HG03045 (cell line): ENCODE data around the gene ODAD2.
A peak's percentile ranks its signal among the peaks of the same experiment; 100 is the strongest.
"Not testable (repeated sequence)": the region's sequence is repeated elsewhere in the genome, so short reads cannot be mapped to it uniquely, and the experiment has no call there.

Experiments used
- ATAC-seq: cut with Tn5 transposase; IDR thresholded peaks from one replicate; pipeline ENCODE4 v1.9.1; 2021; ENCODE audit warnings: mild to moderate bottlenecking, moderate library complexity; ENCODE audit not compliant: unreplicated experiment

The ODAD2 gene

GRCh38 chr10:27969931-27970330, 28.9 kb downstream of the ODAD2 start:
- not testable (repeated sequence) for ATAC-seq

- no peak for ATAC-seq
Observed at GRCh38 chr10:27959093-27959715, 39.7 kb downstream of the ODAD2 start.

DNA sequence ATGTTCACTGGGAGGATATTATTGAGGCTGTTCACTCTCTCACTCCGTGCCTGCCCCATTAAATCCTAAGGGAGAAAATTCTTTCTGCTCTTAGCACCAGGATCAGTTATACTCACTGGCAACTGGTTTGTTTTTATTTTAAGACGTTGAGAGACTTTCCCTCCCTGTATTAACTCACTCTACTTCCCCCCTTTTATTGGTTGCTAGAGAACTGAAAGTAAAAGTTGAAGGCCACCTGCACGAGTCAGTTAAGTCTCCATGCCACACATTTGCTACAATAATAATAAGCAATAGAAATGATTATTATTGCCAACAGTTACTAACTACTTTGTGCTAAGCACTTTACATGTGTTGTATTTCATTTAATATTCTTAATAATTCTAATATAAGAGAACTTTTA, 40.5 kb downstream of the ODAD2 start:
- ATAC-seq = peak; percentile 59

- ATAC-seq = no peak
Observed at GRCh38 chr10:27950242-27950564, 48.7 kb downstream of the ODAD2 start.

DNA sequence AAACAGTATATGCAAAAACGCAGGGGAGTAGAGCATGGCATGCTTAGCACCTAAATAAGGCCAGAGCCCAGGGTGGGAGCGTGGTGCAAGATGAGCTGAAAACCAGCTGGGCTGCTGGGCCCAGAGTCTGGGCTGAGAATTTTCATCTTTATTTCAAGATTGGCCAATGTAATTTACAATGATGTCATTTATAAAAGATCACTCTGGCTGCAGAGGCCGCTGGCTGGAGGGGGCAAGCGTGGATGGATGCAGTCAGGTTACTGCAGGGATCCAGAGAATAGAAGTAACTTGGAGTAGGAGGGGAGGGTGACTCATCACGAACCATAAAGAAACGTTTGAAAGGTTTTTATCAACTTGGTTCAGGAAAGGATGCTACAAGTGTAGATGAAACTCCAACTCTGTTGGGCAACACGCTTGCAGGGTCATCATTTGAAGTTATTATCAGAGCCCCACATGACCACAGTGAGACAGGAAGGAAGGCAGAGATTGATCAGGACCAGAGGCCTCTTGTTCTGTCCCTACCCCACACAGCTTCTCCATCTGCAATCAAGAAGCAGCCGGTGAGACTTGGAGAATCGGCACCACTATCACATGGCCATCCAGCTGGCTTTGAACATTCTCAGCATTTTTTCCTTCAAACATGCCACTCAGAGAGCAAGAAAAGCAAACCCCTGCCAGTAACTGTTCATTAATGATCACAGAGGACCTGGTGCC, 49.2 kb downstream of the ODAD2 start:
- ATAC-seq = no peak

- no peak for ATAC-seq
Observed at GRCh38 chr10:27948186-27948585, 50.7 kb downstream of the ODAD2 start.

GRCh38 chr10:27947540-27947939, 51.3 kb downstream of the ODAD2 start:
- no peak for ATAC-seq

DNA sequence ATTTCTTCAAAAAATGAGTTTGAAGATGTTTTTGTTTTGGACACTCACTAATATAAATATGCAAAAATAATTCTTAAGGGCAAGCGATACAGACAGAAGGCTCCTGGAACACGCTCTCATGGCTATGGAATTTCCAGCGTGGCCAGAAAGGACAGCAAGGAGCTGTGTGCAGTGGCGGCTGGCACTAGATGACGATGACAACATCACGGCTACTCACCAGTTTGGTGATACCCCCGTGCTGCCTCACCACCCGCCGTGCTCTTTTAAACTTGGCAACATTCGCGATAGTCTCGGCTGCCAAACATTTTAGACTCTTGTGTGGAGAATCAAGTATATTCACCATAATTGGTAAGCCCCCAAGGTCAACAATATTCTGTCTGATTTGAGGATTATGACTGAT, 54.9 kb downstream of the ODAD2 start:
- no peak for ATAC-seq

GRCh38 chr10:27914888-27915287, 84.0 kb downstream of the ODAD2 start:
- no peak for ATAC-seq

DNA sequence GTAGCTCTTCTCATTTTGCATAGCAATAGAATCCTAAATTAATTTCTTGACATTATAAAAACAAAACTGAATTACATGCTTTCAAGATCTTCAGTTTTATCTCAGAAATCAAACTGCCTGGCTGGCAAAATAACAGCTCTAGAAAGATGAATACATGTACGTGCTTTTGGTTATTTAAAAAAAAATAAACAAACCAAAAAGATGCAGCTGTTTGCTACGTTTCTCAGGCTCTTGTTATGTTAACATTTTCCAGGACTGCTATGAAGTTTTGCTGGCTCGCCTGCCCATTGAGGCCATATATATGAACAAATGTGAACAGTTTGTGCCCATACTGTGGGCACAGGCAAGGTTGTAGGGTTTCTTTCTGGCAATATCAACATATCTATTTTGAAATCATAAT, 86.6 kb downstream of the ODAD2 start:
- no peak for ATAC-seq

GRCh38 chr10:27911539-27911938, 87.3 kb downstream of the ODAD2 start:
- no peak for ATAC-seq

DNA sequence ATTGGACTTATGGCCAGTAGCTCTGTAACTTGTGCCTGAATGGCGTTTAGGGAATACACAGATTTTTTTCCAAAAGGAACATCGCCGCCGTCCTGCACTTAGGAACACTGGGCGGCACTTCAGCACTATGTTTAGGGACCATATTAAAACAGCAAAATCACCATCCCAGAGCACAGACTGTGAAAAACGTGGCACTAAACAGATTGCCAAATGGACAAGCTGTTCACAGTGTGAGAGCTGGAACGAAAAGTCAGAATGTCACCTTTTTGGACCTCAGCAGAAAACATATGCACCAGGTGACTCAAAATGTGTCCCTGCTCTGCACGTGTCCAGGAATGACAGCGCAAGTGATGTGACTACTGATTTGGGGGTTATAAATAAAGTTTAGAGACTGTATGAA, 87.9 kb downstream of the ODAD2 start:
- no peak for ATAC-seq

- ATAC-seq = no peak
Observed at GRCh38 chr10:27908231-27908630, 90.6 kb downstream of the ODAD2 start.

GRCh38 chr10:27899485-27899884, 99.4 kb downstream of the ODAD2 start:
- ATAC-seq = not testable (repeated sequence)

DNA sequence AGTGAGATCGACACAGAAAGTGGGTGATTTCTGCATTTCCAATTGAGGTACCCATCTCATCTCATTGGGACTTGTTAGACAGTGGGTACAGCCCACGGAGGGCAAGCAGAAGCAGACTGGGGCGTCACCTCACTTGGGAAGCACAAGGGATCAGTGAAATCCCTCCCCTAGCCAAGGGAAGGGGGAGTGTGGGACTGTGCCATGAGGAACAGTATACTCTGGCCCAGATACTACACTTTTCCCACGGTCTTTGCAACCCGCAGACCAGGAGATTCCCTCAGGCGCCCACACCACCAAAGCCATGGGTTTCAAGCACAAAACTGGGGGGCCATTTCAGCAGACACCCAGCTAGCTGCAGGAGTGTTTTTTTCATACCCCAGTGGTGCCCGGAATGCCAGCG, 99.8 kb downstream of the ODAD2 start:
- no peak for ATAC-seq

- ATAC-seq = no peak
Observed at GRCh38 chr10:27893358-27893954, 105.4 kb downstream of the ODAD2 start.

DNA sequence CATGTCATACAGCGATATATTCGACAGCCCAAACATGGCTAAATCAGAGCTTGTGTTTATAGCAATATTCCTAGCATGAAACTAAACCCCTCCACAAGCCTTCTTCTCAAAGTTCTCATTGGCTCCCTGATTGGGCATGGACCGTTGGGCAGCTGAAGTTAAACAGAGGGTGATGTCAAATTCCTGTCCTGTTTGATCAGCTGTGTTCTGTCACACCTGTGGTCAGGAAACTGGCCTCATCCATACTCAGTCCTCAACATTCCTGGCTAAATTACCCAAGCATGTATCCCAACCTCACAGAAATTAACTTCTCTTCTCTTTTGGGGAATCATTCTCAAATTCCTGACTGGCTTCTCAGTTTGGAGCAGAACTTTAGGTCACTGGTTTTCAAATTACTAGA, 107.9 kb downstream of the ODAD2 start:
- ATAC-seq = no peak

DNA sequence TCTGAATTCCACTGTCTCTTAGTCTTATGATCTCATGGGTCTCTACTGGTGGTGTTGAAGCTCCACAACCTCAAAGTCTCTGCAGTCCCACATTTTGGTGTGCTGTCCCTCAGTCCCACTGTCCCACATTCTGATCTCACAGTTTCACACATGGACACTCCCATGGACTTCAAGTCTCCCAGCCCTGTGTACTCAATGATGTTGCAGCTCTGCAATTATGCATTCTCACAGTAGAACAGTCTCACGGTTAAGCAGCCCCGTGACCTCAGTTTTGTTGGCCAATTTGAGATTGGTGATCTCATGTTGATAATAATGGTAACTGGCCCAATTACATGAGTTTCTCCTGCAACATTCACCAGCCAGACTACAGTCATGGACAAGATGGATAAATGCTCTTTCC, 109.4 kb downstream of the ODAD2 start:
- no peak for ATAC-seq

GRCh38 chr10:27884185-27884641, 114.7 kb downstream of the ODAD2 start:
- ATAC-seq = no peak

- no peak for ATAC-seq
Observed at GRCh38 chr10:27878281-27878680, 120.6 kb downstream of the ODAD2 start.

- no peak for ATAC-seq
Observed at GRCh38 chr10:27865221-27865635, 133.7 kb downstream of the ODAD2 start.

- no peak for ATAC-seq
Observed at GRCh38 chr10:27861781-27862180, 137.1 kb downstream of the ODAD2 start.
